ENCODE measurements around the gene CPSF4. TPM values are rescaled to one million over a fixed set of nuclear protein-coding genes. Genes with fewer than 3 reads are reported as not detected.

The CPSF4 gene
- polyA plus RNA-seq, 3 donors = 11.6 to 56.3 (median 12.3) TPM

DNA sequence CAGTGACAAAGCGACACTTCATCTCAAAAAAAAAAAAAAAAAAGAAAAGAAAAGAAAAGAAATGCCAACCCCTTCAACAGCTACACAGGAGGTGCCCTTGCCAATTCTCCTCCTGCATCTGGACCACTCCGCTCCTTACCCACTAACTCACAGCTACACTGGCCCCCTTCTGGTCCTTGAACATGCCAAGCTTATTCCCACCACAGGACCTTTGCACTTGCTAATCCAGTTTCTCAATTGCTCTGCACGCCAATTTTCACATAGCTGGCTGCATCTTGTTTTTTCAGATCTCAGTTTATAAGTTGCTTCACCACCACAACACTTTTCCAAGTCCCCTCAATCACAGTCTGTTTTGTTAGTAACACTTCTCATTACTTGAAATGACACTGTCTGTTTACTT is 35.9 kb upstream of the CPSF4 start:
- intact Hi-C loops (cut with micrococcal nuclease) = loop anchor here in 1 of 2 donors (10.0 kb wide), 1 partner anchor 102 kb away; the partner anchor contains the start of genes ZKSCAN5 and ZNF394
- no peaks in the 10 kb centered on the region for H3K27me3 ChIP-seq (ENCODE audit: control insufficient read depth in 2 of 2, insufficient read depth in 2 of 2, low read length in 2 of 2)
- H3K36me3 ChIP-seq (replicated peaks in 1 of 2; ENCODE audit: control insufficient read depth in 1 of 2, insufficient read depth in 2 of 2, low read length in 2 of 2) = peaks cover 35 to 58% of the 10 kb centered on the region in 2 donors
- Mint-ChIP-seq H3K27me3 (ENCODE audit: low read depth in 3 of 3) (peaks cover 0 to 2% (median 2%) of the 10 kb centered on the region in 3 donors), H3K27ac (no peak overlapping the region), H3K9me3 (peaks cover 0 to 2% (median 0%) of the 10 kb centered on the region in 7 donors), H3K4me3 (no peak overlapping the region), H3K36me3 (peaks cover 38 to 52% of the 10 kb centered on the region in 2 donors), H3K4me1 (peaks cover 24% of the 10 kb centered on the region)
- H3K9ac ChIP-seq (ENCODE audit: insufficient read depth, low read length, poor library complexity, severe bottlenecking) = no peak overlapping the region
- no peak overlapping the region for H2AFZ ChIP-seq (ENCODE audit: insufficient read depth, low read depth, low read length, poor library complexity, severe bottlenecking)
- H3K9me3 ChIP-seq (replicated peaks in 1 of 2; ENCODE audit: control insufficient read depth in 1 of 2, insufficient read depth in 1 of 2, low read length in 2 of 2) = no peaks in the 10 kb centered on the region
- peaks cover 92% of the 10 kb centered on the region for H4K20me1 ChIP-seq (ENCODE audit: insufficient read depth, low read length)
- TF ChIP-seq, protein P1, sequence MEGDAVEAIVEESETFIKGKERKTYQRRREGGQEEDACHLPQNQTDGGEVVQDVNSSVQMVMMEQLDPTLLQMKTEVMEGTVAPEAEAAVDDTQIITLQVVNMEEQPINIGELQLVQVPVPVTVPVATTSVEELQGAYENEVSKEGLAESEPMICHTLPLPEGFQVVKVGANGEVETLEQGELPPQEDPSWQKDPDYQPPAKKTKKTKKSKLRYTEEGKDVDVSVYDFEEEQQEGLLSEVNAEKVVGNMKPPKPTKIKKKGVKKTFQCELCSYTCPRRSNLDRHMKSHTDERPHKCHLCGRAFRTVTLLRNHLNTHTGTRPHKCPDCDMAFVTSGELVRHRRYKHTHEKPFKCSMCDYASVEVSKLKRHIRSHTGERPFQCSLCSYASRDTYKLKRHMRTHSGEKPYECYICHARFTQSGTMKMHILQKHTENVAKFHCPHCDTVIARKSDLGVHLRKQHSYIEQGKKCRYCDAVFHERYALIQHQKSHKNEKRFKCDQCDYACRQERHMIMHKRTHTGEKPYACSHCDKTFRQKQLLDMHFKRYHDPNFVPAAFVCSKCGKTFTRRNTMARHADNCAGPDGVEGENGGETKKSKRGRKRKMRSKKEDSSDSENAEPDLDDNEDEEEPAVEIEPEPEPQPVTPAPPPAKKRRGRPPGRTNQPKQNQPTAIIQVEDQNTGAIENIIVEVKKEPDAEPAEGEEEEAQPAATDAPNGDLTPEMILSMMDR (IDR thresholded peaks at IDR 0.05) = no peak
- peaks cover 49% of the 10 kb centered on the region for H3K79me2 ChIP-seq (ENCODE audit: insufficient read depth, low read length)
- no peak overlapping the region for H3K27ac ChIP-seq (ENCODE audit: low read depth in 1 of 2, low read length in 2 of 2)
- peaks cover 14 to 15% of the 10 kb centered on the region in 2 donors for H3K4me1 ChIP-seq (ENCODE audit: control insufficient read depth in 1 of 2, insufficient read depth in 2 of 2, low read length in 2 of 2)
- DNase-seq = no peak
- H3K4me3 ChIP-seq (replicated peaks in 1 of 3; ENCODE audit: low read depth in 2 of 3, low read length in 3 of 3) = no peak overlapping the region
- 100% methylated on average over 3 of the region's 3 CpGs for WGBS (ENCODE audit: insufficient coverage)
- H3K4me2 ChIP-seq (replicated peaks; ENCODE audit: extremely low read depth, low read length, poor library complexity, severe bottlenecking) = no peak overlapping the region

DNA sequence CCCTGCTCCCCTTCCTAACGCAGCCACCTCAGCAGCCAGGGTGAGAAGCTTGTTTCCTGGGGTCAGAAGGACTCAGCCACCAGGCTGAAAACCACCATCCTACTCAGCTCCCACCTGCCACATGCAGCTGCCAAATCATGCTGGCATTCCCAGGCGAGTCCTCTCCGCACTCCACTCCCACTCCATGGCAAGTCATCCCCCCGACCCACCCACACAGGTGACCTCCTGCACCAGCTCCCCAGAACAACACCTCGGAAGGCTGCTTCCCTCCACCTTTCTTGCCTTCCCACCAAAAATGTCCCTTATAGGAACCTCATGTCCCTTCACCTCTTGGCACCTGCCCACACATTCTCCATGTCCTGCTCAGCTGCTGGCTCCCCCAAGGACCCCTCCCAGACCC is 35.0 kb upstream of the CPSF4 start:
- H3K4me3 ChIP-seq (replicated peaks in 1 of 3; ENCODE audit: low read depth in 2 of 3, low read length in 3 of 3) = no peak overlapping the region
- H3K4me3 Mint-ChIP-seq = no peak overlapping the region
- TF ChIP-seq, protein P1 (IDR thresholded peaks at IDR 0.05) = no peak
- no peak overlapping the region for H2AFZ ChIP-seq (ENCODE audit: insufficient read depth, low read depth, low read length, poor library complexity, severe bottlenecking)
- peak overlapping the region in 1 of 7 donors; percentile 53 for H3K27ac Mint-ChIP-seq
- no peak for DNase-seq
- H3K9me3 Mint-ChIP-seq = peaks cover 0 to 2% (median 0%) of the 10 kb centered on the region in 7 donors
- H3K27ac ChIP-seq (ENCODE audit: low read depth in 1 of 2, low read length in 2 of 2) = no peak overlapping the region
- peaks cover 15 to 20% of the 10 kb centered on the region in 2 donors for H3K4me1 ChIP-seq (ENCODE audit: control insufficient read depth in 1 of 2, insufficient read depth in 2 of 2, low read length in 2 of 2)
- peaks cover 34 to 45% of the 10 kb centered on the region in 2 donors for H3K36me3 Mint-ChIP-seq
- H3K9ac ChIP-seq (ENCODE audit: insufficient read depth, low read length, poor library complexity, severe bottlenecking) = no peak overlapping the region
- H3K4me1 Mint-ChIP-seq = peaks cover 22% of the 10 kb centered on the region
- peaks cover 0 to 2% (median 2%) of the 10 kb centered on the region in 3 donors for H3K27me3 Mint-ChIP-seq (ENCODE audit: low read depth in 3 of 3)
- WGBS (ENCODE audit: insufficient coverage) = 95% methylated on average over 5 of the region's 5 CpGs
- no peak overlapping the region for H3K4me2 ChIP-seq (replicated peaks; ENCODE audit: extremely low read depth, low read length, poor library complexity, severe bottlenecking)
- intact Hi-C loops (cut with micrococcal nuclease) = loop anchor here in 1 of 2 donors (10.0 kb wide), 1 partner anchor 101 kb away; the partner anchor contains the start of genes ZKSCAN5 and ZNF394
- peaks cover 32 to 54% of the 10 kb centered on the region in 2 donors for H3K36me3 ChIP-seq (replicated peaks in 1 of 2; ENCODE audit: control insufficient read depth in 1 of 2, insufficient read depth in 2 of 2, low read length in 2 of 2)
- no peaks in the 10 kb centered on the region for H3K27me3 ChIP-seq (ENCODE audit: control insufficient read depth in 2 of 2, insufficient read depth in 2 of 2, low read length in 2 of 2)
- H4K20me1 ChIP-seq (ENCODE audit: insufficient read depth, low read length) = peaks cover 84% of the 10 kb centered on the region
- peaks cover 54% of the 10 kb centered on the region for H3K79me2 ChIP-seq (ENCODE audit: insufficient read depth, low read length)
- no peaks in the 10 kb centered on the region for H3K9me3 ChIP-seq (replicated peaks in 1 of 2; ENCODE audit: control insufficient read depth in 1 of 2, insufficient read depth in 1 of 2, low read length in 2 of 2)
